WTC11 (cell line): Measurements from ENCODE around the gene OR10V1. TPM values are rescaled to one million over a fixed set of nuclear protein-coding genes. Genes with fewer than 3 reads are reported as not detected.

Experiments used
- ATAC-seq: fragments of 200-7000 bp; cut with Tn5 transposase; 2 replicates; pipeline ENCODE4 v1.10.0; 2021; ENCODE audit warnings: mild to moderate bottlenecking, moderate library complexity
- CTCF ChIA-PET: fragments of 300-600 bp; sonication (Branson Sonifier 250); formaldehyde crosslinking; loops from one replicate; lab custom pipeline; 2021; ENCODE audit warnings: antibody characterized with exemption; lab: Charles Lee
- POLR2A ChIA-PET: fragments of 350-600 bp; sonication (Branson Sonifier 250); formaldehyde crosslinking; loops from one replicate; lab custom pipeline; 2021; ENCODE audit warnings: antibody characterized with exemption; lab: Charles Lee
- DNase-seq: peaks from one replicate; pipeline ENCODE4 v3.0.0; 2021; ENCODE audit warnings: low spot score
- H3K27ac Mint-ChIP-seq: 2 replicates; pipeline ENCODE4 v1.8.0; 2021; ENCODE audit warnings: mixed read lengths
- H3K27me3 Mint-ChIP-seq: 2 replicates; pipeline ENCODE4 v1.8.0; 2021; ENCODE audit warnings: low read depth, mild to moderate bottlenecking, moderate library complexity, mixed read lengths
- H3K36me3 Mint-ChIP-seq: 2 replicates; pipeline ENCODE4 v1.8.0; 2021; ENCODE audit warnings: mixed read lengths
- H3K4me1 Mint-ChIP-seq: 2 replicates; pipeline ENCODE4 v1.8.0; 2022; ENCODE audit warnings: mixed read lengths
- H3K4me3 Mint-ChIP-seq: 2 replicates; pipeline ENCODE4 v1.8.0; 2021; ENCODE audit warnings: mild to moderate bottlenecking, moderate library complexity, mixed read lengths
- H3K9me3 Mint-ChIP-seq: 2 replicates; pipeline ENCODE4 v1.8.0; 2021; ENCODE audit warnings: mixed read lengths
- AFF4 ChIP-seq: sonication (generic); formaldehyde crosslinking; IDR thresholded peaks from 2 replicates; pipeline ENCODE4 v1.8.1; 2023; ENCODE audit warnings: mild to moderate bottlenecking, missing genetic modification reagents, borderline replicate concordance
- AR ChIP-seq: fragments of 250-450 bp; sonication (Bioruptor Pico); IDR thresholded peaks from 2 replicates; pipeline ENCODE4 v1.9.0; 2021; ENCODE audit warnings: mild to moderate bottlenecking
- CBFB ChIP-seq: sonication (generic); formaldehyde crosslinking; IDR thresholded peaks from 2 replicates; pipeline ENCODE4 v1.8.1; 2022; ENCODE audit warnings: mild to moderate bottlenecking, low read depth, missing genetic modification reagents
- FOXK1 ChIP-seq: sonication (generic); formaldehyde crosslinking; IDR thresholded peaks from 2 replicates; pipeline ENCODE4 v1.8.0; 2022; ENCODE audit warnings: mild to moderate bottlenecking, moderate library complexity, missing genetic modification reagents
- FOXP1 ChIP-seq: sonication (generic); formaldehyde crosslinking; IDR thresholded peaks from 2 replicates; pipeline ENCODE4 v1.8.0; 2022; ENCODE audit warnings: missing genetic modification reagents, mild to moderate bottlenecking, moderate library complexity, borderline replicate concordance
- FOXP4 ChIP-seq: sonication (generic); formaldehyde crosslinking; IDR thresholded peaks from 2 replicates; pipeline ENCODE4 v1.8.0; 2022; ENCODE audit warnings: mild to moderate bottlenecking, missing genetic modification reagents
- GTF2I ChIP-seq: fragments of 250-450 bp; sonication (Bioruptor Pico); conservative IDR thresholded peaks from 2 replicates; pipeline ENCODE4 v1.4.0; 2021; ENCODE audit warnings: mild to moderate bottlenecking
- IRF2 ChIP-seq: sonication (generic); formaldehyde crosslinking; IDR thresholded peaks from 2 replicates; pipeline ENCODE4 v1.8.0; 2022; ENCODE audit warnings: low read depth, missing genetic modification reagents, borderline replicate concordance
- MLX ChIP-seq: sonication (generic); formaldehyde crosslinking; IDR thresholded peaks from 2 replicates; pipeline ENCODE4 v1.8.1; 2023; ENCODE audit warnings: mild to moderate bottlenecking, missing genetic modification reagents, moderate library complexity
- NFATC4 ChIP-seq: fragments of 250-450 bp; sonication (Bioruptor Pico); IDR thresholded peaks from 2 replicates; pipeline ENCODE4 v1.9.0; 2021; ENCODE audit warnings: mild to moderate bottlenecking
- OVOL2 ChIP-seq: fragments of 250-450 bp; sonication (Bioruptor Pico); IDR thresholded peaks from 2 replicates; pipeline ENCODE4 v1.9.0; 2021; ENCODE audit warnings: mild to moderate bottlenecking, borderline replicate concordance
- SMAD3 ChIP-seq: sonication (generic); formaldehyde crosslinking; IDR thresholded peaks from 2 replicates; pipeline ENCODE4 v1.8.0; 2022; ENCODE audit warnings: missing genetic modification reagents, mild to moderate bottlenecking, borderline replicate concordance
- TEAD1 ChIP-seq: sonication (generic); formaldehyde crosslinking; IDR thresholded peaks from 2 replicates; pipeline ENCODE4 v1.8.0; 2022; ENCODE audit warnings: mild to moderate bottlenecking, missing genetic modification reagents
- ZNF138 ChIP-seq: sonication (generic); formaldehyde crosslinking; conservative IDR thresholded peaks from 2 replicates; pipeline ENCODE4 v1.8.1; 2022; ENCODE audit warnings: mild to moderate bottlenecking, moderate library complexity, missing genetic modification reagents
- ZNF232 ChIP-seq: sonication (generic); formaldehyde crosslinking; IDR thresholded peaks from 2 replicates; pipeline ENCODE4 v1.8.0; 2022; ENCODE audit warnings: mild to moderate bottlenecking, missing genetic modification reagents
- ZNF396 ChIP-seq: fragments of 250-450 bp; sonication (Bioruptor Pico); IDR thresholded peaks from 2 replicates; pipeline ENCODE4 v1.8.0; 2021; ENCODE audit warnings: mild to moderate bottlenecking, moderate library complexity, borderline replicate concordance
- ZNF423 ChIP-seq: fragments of 250-450 bp; sonication (Bioruptor Pico); IDR thresholded peaks from 2 replicates; pipeline ENCODE4 v2.1.2; 2022; ENCODE audit warnings: mild to moderate bottlenecking, moderate library complexity
- ZNF512 ChIP-seq: sonication (generic); formaldehyde crosslinking; IDR thresholded peaks from 2 replicates; pipeline ENCODE4 v1.8.1; 2022; ENCODE audit warnings: missing genetic modification reagents, borderline replicate concordance
- ZNF671 ChIP-seq: fragments of 250-450 bp; sonication (Bioruptor Pico); IDR thresholded peaks from 2 replicates; pipeline ENCODE4 v1.8.0; 2021; ENCODE audit warnings: mild to moderate bottlenecking
- ZSCAN18 ChIP-seq: fragments of 250-450 bp; sonication (Bioruptor Pico); IDR thresholded peaks from 2 replicates; pipeline ENCODE4 v2.1.2; 2022; ENCODE audit warnings: mild to moderate bottlenecking, moderate library complexity
- total RNA-seq: library from RNA; stranded (reverse); gene quantifications from 3 replicates; pipeline ENCODE4 v1.2.3, GENCODE V29; 2021

The OR10V1 gene
- total RNA-seq, 1 experiment from 2014 or later, result not detected

GRCh38 chr11:59707371-59707770, 6.3 kb downstream of the OR10V1 start:
- Mint-ChIP-seq H3K27ac (no peak overlapping the region), H3K4me1 (no peaks in the 10 kb centered on the region), H3K36me3 (no peaks in the 10 kb centered on the region), H3K4me3 (no peak overlapping the region), H3K27me3 (no peaks in the 10 kb centered on the region; the same call in 1 of the 2 replicates), H3K9me3 (peaks cover 12% of the 10 kb centered on the region)
- TF ChIP-seq IRF2 (CRISPR knock-in tag) (no peak), FOXP4 (no peak), OVOL2 (no peak), MLX (CRISPR knock-in tag) (no peak), ZNF138 (no peak), TEAD1 (no peak), ZNF512 (no peak), ZNF396 (CRISPR knock-in tag) (no peak), FOXP1 (CRISPR knock-in tag) (no peak), CBFB (CRISPR knock-in tag) (no peak), ZNF232 (CRISPR knock-in tag) (no peak), ZNF423 (CRISPR knock-in tag) (no peak), AR (CRISPR knock-in tag) (no peak), ZNF671 (CRISPR knock-in tag) (no peak), AFF4 (no peak), SMAD3 (CRISPR knock-in tag) (no peak), ZSCAN18 (CRISPR knock-in tag) (no peak), GTF2I (no peak), FOXK1 (CRISPR knock-in tag) (no peak), NFATC4 (CRISPR knock-in tag) (no peak)
- ChIA-PET CTCF (no interaction called here), POLR2A (no interaction called here)
- no peak for DNase-seq
- no peak for ATAC-seq
